Activated naive CD4-positive, alpha-beta T cell treated with anti-CD3 and anti-CD28 coated beads, Interleukin-2, amount 50 U/mL, for 72 hours (primary cell): ENCODE data around the gene GEMIN8. TPM values are rescaled to one million over a fixed set of nuclear protein-coding genes. Genes with fewer than 3 reads are reported as not detected.
A peak's percentile ranks its signal among the peaks of the same experiment; 100 is the strongest.

Experiments used
- ATAC-seq, 2 donors: fragments of 150-1000 bp; cut with Tn5 transposase; 2 replicates each; pipeline ENCODE4 v1.10.0; 2021; ENCODE audit warnings: mild to moderate bottlenecking in 2 of 2, moderate library complexity in 2 of 2
- DNase-seq, 2 donors: peaks; one replicate each; pipeline ENCODE4 v3.0.0; 2021 to 2022; ENCODE audit warnings: low spot score in 2 of 2
- H3K27ac Mint-ChIP-seq, 2 donors: one replicate each; pipeline ENCODE4 v1.8.0; 2022; ENCODE audit warnings: mild to moderate bottlenecking in 2 of 2, mixed read lengths in 2 of 2
- H3K36me3 Mint-ChIP-seq, 2 donors: one replicate each; pipeline ENCODE4 v1.8.0; 2022; ENCODE audit warnings: mixed read lengths in 2 of 2
- H3K9me3 Mint-ChIP-seq, 2 donors: one replicate each; pipeline ENCODE4 v1.8.0; 2022; ENCODE audit warnings: mixed read lengths in 2 of 2
- total RNA-seq, 2 donors: library from RNA; stranded (reverse); gene quantifications; one replicate each; pipeline ENCODE4 v1.2.3, GENCODE V29; 2022

The GEMIN8 gene, protein sequence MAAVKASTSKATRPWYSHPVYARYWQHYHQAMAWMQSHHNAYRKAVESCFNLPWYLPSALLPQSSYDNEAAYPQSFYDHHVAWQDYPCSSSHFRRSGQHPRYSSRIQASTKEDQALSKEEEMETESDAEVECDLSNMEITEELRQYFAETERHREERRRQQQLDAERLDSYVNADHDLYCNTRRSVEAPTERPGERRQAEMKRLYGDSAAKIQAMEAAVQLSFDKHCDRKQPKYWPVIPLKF
- 10 to 100 TPM in 1 of 2 donors, 1 to 10 TPM in 1; 5.5 to 14.7 TPM for total RNA-seq

DNA sequence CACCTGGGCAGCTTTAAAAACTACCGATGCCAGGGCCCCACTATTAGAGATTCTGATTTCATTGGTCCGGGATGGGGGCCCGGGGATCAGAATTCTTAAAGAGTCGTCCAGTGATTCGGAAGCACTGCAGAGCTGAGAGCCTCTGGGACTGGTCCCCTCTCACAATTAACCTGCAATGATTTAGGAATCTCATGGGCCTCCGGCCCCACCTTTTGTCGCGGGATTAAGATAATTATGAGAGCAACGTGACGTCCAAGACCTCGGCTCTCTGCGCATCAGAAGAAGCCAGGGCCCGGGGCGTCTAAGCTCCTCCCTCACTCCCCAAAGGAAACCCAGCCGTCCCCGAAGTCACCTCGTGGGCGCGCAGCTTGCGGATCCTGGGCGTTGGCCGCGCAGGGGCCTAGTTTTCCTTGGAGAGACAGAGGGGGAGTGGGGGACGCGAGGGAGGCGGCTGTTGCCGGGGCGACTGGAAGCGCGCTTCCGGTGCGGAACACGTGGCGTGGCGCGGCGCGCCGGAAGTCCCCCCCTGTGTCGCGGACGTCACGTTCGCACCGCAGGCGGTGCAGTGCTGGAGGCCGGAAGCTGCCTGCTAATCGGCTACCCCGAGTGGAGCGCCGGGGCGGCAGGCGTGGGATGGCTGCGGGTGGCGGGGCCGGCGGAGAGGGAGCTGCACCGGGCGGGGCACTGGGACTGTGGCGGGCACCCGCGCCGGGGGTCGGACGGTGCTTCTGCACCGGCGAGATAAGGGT is at the start of gene GEMIN8:
GEMIN8 (minus strand) TSS at position 468 of the 749 bp plus-strand sequence. CDS start 8,414 bp downstream, outside the sequence.
- no peaks in the 10 kb centered on the region for H3K9me3 Mint-ChIP-seq
- peak; percentile 84 to 94 for ATAC-seq
- peak within 1 kb of the TSS; percentile 91 to 98 for H3K27ac Mint-ChIP-seq

GRCh38 chrX:14076639-14077038 is 46.9 kb upstream of the GEMIN8 start:
- Mint-ChIP-seq H3K27ac (no peak overlapping the region), H3K36me3 (no peaks in the 10 kb centered on the region), H3K9me3 (no peaks in the 10 kb centered on the region)
- ATAC-seq = no peak
- no peak for DNase-seq

More for the DNA sequence above, at the start of gene GEMIN8:
- no peaks in the 10 kb centered on the region for H3K36me3 Mint-ChIP-seq
- DNase-seq = peak; percentile 66 to 85

DNA sequence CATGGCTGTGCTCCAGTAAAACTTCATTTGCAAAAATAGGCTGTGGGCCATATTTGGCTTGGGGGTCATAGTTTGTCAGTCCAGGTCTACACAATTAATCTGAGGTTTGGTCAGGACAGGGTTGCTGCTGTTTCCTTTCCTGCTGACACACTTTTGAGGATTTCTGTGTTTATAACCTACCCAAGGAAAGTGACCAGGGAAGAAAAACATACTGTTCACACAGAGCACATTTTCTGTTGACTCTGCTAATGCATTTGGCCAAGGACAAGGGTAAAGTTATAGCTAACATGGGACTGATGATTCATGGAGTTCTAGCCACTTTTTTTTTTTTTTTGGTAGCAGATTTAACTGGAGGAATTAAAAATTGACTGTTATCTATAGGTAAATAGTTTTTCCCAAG is 43.9 kb upstream of the GEMIN8 start:
- H3K27ac Mint-ChIP-seq = no peak overlapping the region
- H3K36me3 Mint-ChIP-seq = no peaks in the 10 kb centered on the region
- ATAC-seq (no peak), DNase-seq (no peak)
- H3K9me3 Mint-ChIP-seq = no peaks in the 10 kb centered on the region

GRCh38 chrX:14073071-14073470 is 43.4 kb upstream of the GEMIN8 start:
- H3K27ac Mint-ChIP-seq = no peak overlapping the region
- H3K9me3 Mint-ChIP-seq = no peaks in the 10 kb centered on the region
- DNase-seq (no peak), ATAC-seq (no peak)
- H3K36me3 Mint-ChIP-seq = no peaks in the 10 kb centered on the region

- ATAC-seq (no peak), DNase-seq (no peak)
- H3K36me3 Mint-ChIP-seq = no peaks in the 10 kb centered on the region
- H3K9me3 Mint-ChIP-seq = no peaks in the 10 kb centered on the region
- no peak overlapping the region for H3K27ac Mint-ChIP-seq
Measured at GRCh38 chrX:14065800-14066199, 36.1 kb upstream of the GEMIN8 start.

- Mint-ChIP-seq H3K36me3 (no peaks in the 10 kb centered on the region), H3K9me3 (no peaks in the 10 kb centered on the region), H3K27ac (no peak overlapping the region)
- no peak for DNase-seq
- ATAC-seq = no peak
Measured at GRCh38 chrX:14064626-14065432, 35.1 kb upstream of the GEMIN8 start.

GRCh38 chrX:14062524-14062923 is 32.8 kb upstream of the GEMIN8 start:
- Mint-ChIP-seq H3K27ac (no peak overlapping the region), H3K36me3 (no peaks in the 10 kb centered on the region)
- ATAC-seq = no peak

GRCh38 chrX:14056206-14056605 is 26.5 kb upstream of the GEMIN8 start:
- Mint-ChIP-seq H3K27ac (no peak overlapping the region), H3K36me3 (no peaks in the 10 kb centered on the region), H3K9me3 (no peaks in the 10 kb centered on the region)
- ATAC-seq = no peak
- no peak for DNase-seq

More at GRCh38 chrX:14062524-14062923, 32.8 kb upstream of the GEMIN8 start:
- H3K9me3 Mint-ChIP-seq = no peaks in the 10 kb centered on the region
- no peak for DNase-seq

- Mint-ChIP-seq H3K27ac (no peak overlapping the region), H3K36me3 (no peaks in the 10 kb centered on the region), H3K9me3 (no peaks in the 10 kb centered on the region)
- ATAC-seq (no peak), DNase-seq (no peak)
Measured at GRCh38 chrX:14051416-14051815, 21.7 kb upstream of the GEMIN8 start.

DNA sequence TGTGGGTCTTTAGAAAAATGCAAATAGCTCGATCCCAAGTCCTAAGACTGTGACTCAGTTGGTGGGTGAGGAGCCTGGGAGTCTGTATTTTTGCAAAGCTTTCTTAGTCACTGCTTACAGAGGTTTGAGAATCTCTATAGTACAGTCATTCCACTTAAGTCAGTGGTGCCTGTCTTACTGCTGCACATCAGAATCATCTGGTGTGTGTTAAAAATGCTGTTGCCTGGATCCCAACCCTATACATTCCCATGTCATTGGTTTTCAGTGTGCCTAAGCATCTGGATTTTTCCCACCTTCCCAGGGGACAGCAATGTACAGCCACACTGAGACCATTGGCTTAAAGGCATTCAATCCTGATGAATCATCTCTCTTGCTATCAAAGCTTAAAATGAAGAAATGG is 21.0 kb upstream of the GEMIN8 start:
- Mint-ChIP-seq H3K27ac (no peak overlapping the region), H3K36me3 (no peaks in the 10 kb centered on the region), H3K9me3 (no peaks in the 10 kb centered on the region)
- ATAC-seq = peak; percentile 16 to 62
- no peak for DNase-seq

- Mint-ChIP-seq H3K27ac (no peak overlapping the region), H3K9me3 (no peaks in the 10 kb centered on the region), H3K36me3 (no peaks in the 10 kb centered on the region)
- ATAC-seq (no peak), DNase-seq (no peak)
Measured at GRCh38 chrX:14043209-14043608, 13.5 kb upstream of the GEMIN8 start.

DNA sequence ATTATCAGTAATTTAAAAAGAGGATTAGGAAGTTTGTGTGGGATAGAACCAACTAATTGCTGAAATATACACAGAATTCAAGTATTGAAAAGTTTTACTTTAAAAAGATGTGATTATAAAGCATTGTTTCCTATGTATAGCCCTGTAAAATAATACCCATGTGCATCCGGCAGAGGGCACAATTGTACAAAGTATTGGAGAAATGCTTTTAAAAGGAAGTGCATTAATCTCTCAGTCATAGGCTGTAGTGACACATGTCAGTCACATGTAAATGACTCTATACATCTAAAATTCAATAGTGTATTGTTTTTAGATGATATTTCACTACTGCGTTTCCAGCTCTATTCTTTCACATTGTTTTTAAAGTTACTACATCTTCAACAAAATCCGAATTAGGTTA is 9.7 kb upstream of the GEMIN8 start:
- peak; percentile 73 for ATAC-seq
- Mint-ChIP-seq H3K36me3 (no peaks in the 10 kb centered on the region), H3K9me3 (no peaks in the 10 kb centered on the region)

DNA sequence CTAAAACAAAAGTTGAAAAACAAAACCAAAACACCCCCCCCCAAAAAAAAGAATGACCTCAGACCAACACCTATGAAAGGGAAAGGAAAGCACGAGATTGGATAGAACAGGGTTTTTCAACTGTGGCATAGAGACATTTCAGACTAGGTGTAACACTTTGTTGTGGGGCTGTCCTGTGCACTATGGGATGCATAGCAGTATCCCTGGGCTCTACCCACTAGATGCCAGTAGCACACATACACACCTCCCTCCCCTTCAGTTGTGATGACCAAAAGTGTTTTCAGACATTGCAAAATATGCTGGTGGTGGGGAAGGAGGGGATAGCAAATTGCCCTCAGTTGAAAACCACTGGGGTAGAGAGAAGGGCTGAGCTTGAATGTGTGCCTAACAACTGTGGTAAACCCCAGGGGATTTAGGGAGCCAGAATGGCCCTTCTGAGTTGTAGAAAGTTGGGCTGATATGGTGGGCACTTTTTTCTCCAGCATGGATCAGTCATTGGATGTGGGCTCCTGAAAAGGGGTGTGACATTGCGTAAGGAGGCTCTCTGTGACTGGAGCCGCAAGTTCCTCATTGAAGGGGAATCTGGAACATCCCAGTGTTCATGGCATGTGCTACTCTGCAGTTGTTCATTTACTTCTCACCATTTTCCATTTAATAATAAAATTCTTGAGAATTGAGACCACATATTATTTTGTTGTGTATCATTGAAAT is 8.8 kb upstream of the GEMIN8 start:
- DNase-seq (no peak), ATAC-seq (no peak)
- Mint-ChIP-seq H3K9me3 (no peaks in the 10 kb centered on the region), H3K27ac (no peak overlapping the region), H3K36me3 (no peaks in the 10 kb centered on the region)

More for the DNA sequence above, 9.7 kb upstream of the GEMIN8 start:
- no peak overlapping the region for H3K27ac Mint-ChIP-seq
- peak in 1 of 2 donors; percentile 56 for DNase-seq

- no peak for ATAC-seq
- H3K9me3 Mint-ChIP-seq = no peaks in the 10 kb centered on the region
- H3K36me3 Mint-ChIP-seq = no peaks in the 10 kb centered on the region
- H3K27ac Mint-ChIP-seq = peak overlapping the region in 1 of 2 donors; percentile 53
- peak in 1 of 2 donors; percentile 38 for DNase-seq
Measured at GRCh38 chrX:14032406-14032805, 2.7 kb upstream of the GEMIN8 start.

DNA sequence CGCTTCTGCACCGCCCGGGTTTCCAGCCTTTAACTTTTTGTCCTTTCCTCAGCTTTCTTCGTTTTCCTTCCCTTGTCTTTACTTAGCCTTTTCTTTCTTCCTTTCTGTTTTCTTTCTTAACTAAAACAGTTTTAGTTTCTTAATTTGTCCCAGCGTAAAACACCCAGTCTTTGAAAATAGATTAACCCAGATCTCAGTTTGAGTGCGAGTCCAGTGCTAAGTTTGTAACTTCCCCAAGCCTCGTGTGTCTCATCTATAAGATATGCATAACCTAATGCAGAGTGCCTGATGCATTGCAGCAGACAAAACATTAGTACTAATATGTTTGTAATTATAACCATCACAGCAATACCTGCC is 460 bp upstream of the GEMIN8 start:
- H3K36me3 Mint-ChIP-seq = no peaks in the 10 kb centered on the region
- H3K9me3 Mint-ChIP-seq = no peaks in the 10 kb centered on the region
- no peak for DNase-seq
- no peak for ATAC-seq
- peak overlapping the region; percentile 91 to 98 for H3K27ac Mint-ChIP-seq

- H3K27ac Mint-ChIP-seq = peak overlapping the region; percentile 90 to 91
- no peaks in the 10 kb centered on the region for H3K36me3 Mint-ChIP-seq
- H3K9me3 Mint-ChIP-seq = no peaks in the 10 kb centered on the region
- ATAC-seq (peak in 1 of 2 donors; percentile 0), DNase-seq (no peak)
Measured at GRCh38 chrX:14029039-14029424, 660 bp downstream of the GEMIN8 start.

DNA sequence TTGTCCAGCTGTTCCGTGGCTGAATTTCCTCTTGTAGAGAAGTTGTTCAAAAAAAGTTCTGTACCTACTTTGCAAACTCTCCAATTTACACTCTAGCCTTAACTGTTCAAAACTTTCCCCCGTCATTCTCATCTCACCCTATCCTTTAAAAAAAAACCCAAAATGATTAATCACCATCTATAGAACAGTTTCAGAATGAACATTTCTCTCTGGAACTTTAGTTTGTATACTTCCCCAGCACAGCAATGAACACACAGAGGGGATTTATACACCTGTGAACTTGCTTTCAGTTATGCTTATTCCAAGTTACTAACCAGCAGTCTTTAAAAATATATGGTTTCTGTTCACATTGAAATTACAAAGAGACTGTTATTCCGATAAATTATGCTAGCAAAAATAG is 1.2 kb downstream of the GEMIN8 start:
- peak; percentile 51 to 72 for ATAC-seq
- Mint-ChIP-seq H3K9me3 (no peaks in the 10 kb centered on the region), H3K27ac (peak overlapping the region; percentile 90 to 91), H3K36me3 (no peaks in the 10 kb centered on the region)
- no peak for DNase-seq
